Gastrocnemius medialis (tissue), 4 donors: ENCODE results near the gene RNASE13.

Experiments used
- CTCF ChIP-seq, 5 experiments: fragments of 450-650 bp in 3 of 5; fragments of 200-600 bp in 2 of 5; sonication (generic) in 2 of 5; IDR thresholded peaks in 4 of 5; conservative IDR thresholded peaks in 1 of 5; 1 replicate in 4 of 5; 2 replicates in 1 of 5; pipeline ENCODE4 v1.5.1; 2016 to 2019; ENCODE audit warnings: antibody characterized with exemption in 5 of 5, mild to moderate bottlenecking in 3 of 5, moderate library complexity in 3 of 5
- POLR2A ChIP-seq, 2 donors: fragments of 450-650 bp; IDR thresholded peaks; one replicate each; pipeline ENCODE4 v1.6.1; 2017; ENCODE audit warnings: antibody characterized with exemption in 2 of 2, mild to moderate bottlenecking in 2 of 2, moderate library complexity in 2 of 2

GRCh38 chr14:21073921-21074320 lies 39.3 kb upstream of the RNASE13 start:
- TF ChIP-seq CTCF (IDR thresholded peaks at IDR 0.05 in 4 of 5, conservative IDR thresholded peaks at IDR 0.05 in 1 of 5): no peak
- TF ChIP-seq POLR2A (IDR thresholded peaks at IDR 0.05): no peak
